ENCODE measurements around the gene SLC24A3. TPM values are rescaled to one million over a fixed set of nuclear protein-coding genes. Genes with fewer than 3 reads are reported as not detected.

Gene SLC24A3
- total RNA-seq, 4 donors from 2014 or later, result 1.6 to 38.8 (median 3.7) TPM

DNA sequence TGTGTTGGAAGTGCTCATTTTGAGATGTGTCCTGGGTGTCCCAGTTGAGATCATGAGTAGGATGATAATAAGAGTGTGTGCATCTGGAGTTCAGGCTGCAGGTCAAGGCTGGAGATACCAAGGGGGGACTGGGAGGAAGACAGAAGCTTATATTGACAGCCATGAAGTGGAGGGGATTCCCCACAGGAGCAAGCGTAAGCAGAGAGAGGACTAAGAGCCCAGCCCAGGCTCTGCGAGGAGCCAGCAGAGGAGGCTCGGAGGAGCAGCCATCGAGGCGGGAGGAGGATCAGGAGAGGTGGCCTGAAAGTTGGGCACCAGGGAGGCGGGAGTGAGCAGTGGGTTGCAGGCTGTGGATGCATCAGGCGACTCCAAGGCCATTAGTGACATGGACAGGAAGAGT lies 116.2 kb downstream of the SLC24A3 start:
- Histone ChIP-seq H3K36me3 (no peaks in the 10 kb centered on the region), H3K4me1 (no peaks in the 10 kb centered on the region), H3K27me3 (no peaks in the 10 kb centered on the region), H3K27ac (no peak overlapping the region), H3K9me3 (no peaks in the 10 kb centered on the region), H3K4me3 (no peak overlapping the region)
- TF ChIP-seq, protein P1, sequence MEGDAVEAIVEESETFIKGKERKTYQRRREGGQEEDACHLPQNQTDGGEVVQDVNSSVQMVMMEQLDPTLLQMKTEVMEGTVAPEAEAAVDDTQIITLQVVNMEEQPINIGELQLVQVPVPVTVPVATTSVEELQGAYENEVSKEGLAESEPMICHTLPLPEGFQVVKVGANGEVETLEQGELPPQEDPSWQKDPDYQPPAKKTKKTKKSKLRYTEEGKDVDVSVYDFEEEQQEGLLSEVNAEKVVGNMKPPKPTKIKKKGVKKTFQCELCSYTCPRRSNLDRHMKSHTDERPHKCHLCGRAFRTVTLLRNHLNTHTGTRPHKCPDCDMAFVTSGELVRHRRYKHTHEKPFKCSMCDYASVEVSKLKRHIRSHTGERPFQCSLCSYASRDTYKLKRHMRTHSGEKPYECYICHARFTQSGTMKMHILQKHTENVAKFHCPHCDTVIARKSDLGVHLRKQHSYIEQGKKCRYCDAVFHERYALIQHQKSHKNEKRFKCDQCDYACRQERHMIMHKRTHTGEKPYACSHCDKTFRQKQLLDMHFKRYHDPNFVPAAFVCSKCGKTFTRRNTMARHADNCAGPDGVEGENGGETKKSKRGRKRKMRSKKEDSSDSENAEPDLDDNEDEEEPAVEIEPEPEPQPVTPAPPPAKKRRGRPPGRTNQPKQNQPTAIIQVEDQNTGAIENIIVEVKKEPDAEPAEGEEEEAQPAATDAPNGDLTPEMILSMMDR (IDR thresholded peaks at IDR 0.05), result no peak
- TF ChIP-seq POLR2A (IDR thresholded peaks at IDR 0.05), result no peak
- DNase-seq, result no peak

DNA sequence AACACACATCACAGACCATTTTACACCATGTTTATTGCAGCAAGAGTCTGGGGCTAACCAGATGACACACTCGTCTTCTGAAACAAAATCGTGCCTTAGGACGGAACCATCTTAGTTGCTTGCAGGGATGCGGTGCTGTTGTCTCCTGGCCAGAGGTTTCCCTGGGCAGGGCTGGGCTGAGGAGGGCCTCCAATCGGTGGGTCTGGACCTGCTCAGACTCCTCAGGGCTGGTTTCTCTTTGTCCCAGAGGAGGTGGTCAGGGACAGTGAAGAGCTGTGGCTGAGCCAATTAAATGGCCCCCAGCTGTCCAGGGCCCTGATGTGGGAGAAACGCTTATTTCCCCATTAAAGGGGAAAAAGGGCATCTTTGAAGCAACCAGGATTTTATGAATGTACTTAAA lies 117.6 kb downstream of the SLC24A3 start:
- Histone ChIP-seq H3K36me3 (no peaks in the 10 kb centered on the region), H3K9me3 (no peaks in the 10 kb centered on the region), H3K4me1 (no peaks in the 10 kb centered on the region), H3K4me3 (no peak overlapping the region), H3K27me3 (no peaks in the 10 kb centered on the region), H3K27ac (no peak overlapping the region)
- no peak for TF ChIP-seq POLR2A (IDR thresholded peaks at IDR 0.05)
- TF ChIP-seq, protein P1 (IDR thresholded peaks at IDR 0.05), result no peak
- no peak for DNase-seq

DNA sequence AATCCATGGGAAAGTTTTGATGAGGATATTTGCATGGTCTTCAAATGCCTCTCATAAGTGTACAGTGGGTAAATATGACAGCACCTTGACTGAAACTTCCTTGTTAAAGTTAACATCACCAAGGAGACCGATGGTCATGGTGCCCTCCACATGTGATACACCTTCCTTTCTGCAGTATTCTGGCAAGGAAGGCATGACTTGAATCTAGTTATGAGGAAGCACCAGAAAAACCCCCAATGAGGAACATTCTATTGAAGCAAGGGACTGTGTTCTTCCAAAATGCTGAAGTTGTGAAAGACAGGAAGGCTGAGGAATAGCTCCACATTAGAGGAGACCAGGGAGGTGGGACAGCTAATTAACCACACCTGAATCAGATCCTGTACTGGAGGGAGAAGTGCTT lies 118.3 kb downstream of the SLC24A3 start:
- H3K4me3 ChIP-seq, result no peak overlapping the region
- no peak for DNase-seq
- H3K4me1 ChIP-seq, result no peaks in the 10 kb centered on the region
- TF ChIP-seq POLR2A (IDR thresholded peaks at IDR 0.05), result no peak
- TF ChIP-seq, protein P1 (IDR thresholded peaks at IDR 0.05), result no peak
- H3K27me3 ChIP-seq, result no peaks in the 10 kb centered on the region
- no peaks in the 10 kb centered on the region for H3K36me3 ChIP-seq
- no peak overlapping the region for H3K27ac ChIP-seq
- H3K9me3 ChIP-seq, result no peaks in the 10 kb centered on the region

- Histone ChIP-seq H3K27me3 (no peaks in the 10 kb centered on the region), H3K36me3 (no peaks in the 10 kb centered on the region), H3K4me1 (no peaks in the 10 kb centered on the region), H3K27ac (no peak overlapping the region), H3K9me3 (no peaks in the 10 kb centered on the region), H3K4me3 (no peak overlapping the region)
- no peak for DNase-seq
- TF ChIP-seq, protein P1 (IDR thresholded peaks at IDR 0.05), result no peak
- TF ChIP-seq POLR2A (IDR thresholded peaks at IDR 0.05), result no peak
Observed at GRCh38 chr20:19333563-19333962, 121.1 kb downstream of the SLC24A3 start.

DNA sequence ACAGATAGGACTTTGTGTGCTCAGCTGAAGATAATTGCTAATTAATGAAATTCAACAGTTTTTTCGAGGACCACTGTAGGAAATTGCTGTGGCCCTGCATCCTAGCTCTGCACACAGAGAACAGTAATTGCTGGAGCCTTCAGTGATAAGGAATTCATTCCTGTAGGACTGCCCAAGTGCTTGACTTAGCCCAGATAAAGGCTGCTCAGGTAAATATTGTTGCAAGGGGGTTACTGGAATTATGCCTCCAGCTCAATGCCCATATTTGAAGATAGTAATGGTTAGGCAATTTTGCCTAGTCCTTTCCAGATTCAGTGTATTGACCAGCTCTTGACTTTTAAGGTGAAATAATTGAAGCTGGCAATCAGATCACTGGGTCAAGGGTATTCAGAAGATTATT lies 122.9 kb downstream of the SLC24A3 start:
- no peak overlapping the region for H3K27ac ChIP-seq
- DNase-seq, result no peak
- TF ChIP-seq, protein P1 (IDR thresholded peaks at IDR 0.05), result no peak
- no peak for TF ChIP-seq POLR2A (IDR thresholded peaks at IDR 0.05)
- no peaks in the 10 kb centered on the region for H3K4me1 ChIP-seq
- no peak overlapping the region for H3K4me3 ChIP-seq
- no peaks in the 10 kb centered on the region for H3K27me3 ChIP-seq
- H3K36me3 ChIP-seq, result no peaks in the 10 kb centered on the region
- H3K9me3 ChIP-seq, result no peaks in the 10 kb centered on the region

DNA sequence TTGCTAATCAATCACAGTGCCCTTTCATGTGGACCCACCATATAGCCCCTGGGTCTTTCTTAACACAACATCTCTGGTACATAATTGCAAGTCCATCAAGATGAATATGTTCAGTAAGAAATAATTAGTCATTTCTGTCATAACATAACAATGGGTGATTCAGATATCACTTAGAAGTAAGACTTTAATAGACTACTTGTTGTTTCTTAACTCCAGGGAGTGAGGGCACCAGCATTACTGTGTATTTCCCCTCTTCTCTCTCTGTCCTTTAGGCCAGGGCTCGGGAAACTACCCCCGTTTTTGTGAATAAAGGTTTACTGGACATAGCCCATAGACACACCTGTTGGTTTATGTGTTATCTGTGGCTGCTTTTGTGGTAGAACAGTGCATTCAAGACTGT lies 123.5 kb downstream of the SLC24A3 start:
- Histone ChIP-seq H3K4me1 (peaks cover 0 to 3% (median 0%) of the 10 kb centered on the region in 4 donors), H3K4me3 (no peak overlapping the region), H3K36me3 (no peaks in the 10 kb centered on the region), H3K27ac (no peak overlapping the region), H3K9me3 (no peaks in the 10 kb centered on the region), H3K27me3 (no peaks in the 10 kb centered on the region)
- DNase-seq, result no peak
- TF ChIP-seq POLR2A (IDR thresholded peaks at IDR 0.05), result no peak
- TF ChIP-seq, protein P1 (IDR thresholded peaks at IDR 0.05), result no peak
